ENCODE measurements around the gene CADM2. TPM values are rescaled to one million over a fixed set of nuclear protein-coding genes. Genes with fewer than 3 reads are reported as not detected.

Gene CADM2
- total RNA-seq, 2 donors from 2014 or later, result 24.1 to 29.8 TPM

DNA sequence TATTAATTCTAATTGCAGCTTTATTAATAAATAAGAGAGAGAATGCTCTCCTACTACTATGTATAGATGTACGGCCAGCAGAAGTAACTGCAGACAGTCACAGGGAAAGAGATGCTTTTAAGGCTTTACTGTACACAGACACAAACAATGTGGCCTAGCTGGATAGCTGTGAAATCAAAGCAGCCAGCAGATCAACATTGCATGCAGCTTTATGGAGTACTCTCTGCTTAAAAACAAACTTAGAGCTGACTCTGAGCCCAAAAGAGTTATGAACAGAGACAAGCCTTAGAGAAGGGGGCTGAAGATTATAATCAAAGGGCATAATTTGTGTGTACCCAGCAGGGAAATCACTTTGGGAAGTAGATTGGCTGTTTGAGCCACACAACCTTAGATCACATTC, 47.2 kb downstream of the CADM2 start:
- Histone ChIP-seq H3K4me1 (ENCODE audit: control insufficient read depth, insufficient read depth, low read length) (no peaks in the 10 kb centered on the region), H3K27me3 (ENCODE audit: control insufficient read depth, insufficient read depth, low read length, poor library complexity, severe bottlenecking) (no peaks in the 10 kb centered on the region), H3K36me3 (ENCODE audit: control insufficient read depth, insufficient read depth, low read length) (no peaks in the 10 kb centered on the region), H3K9me3 (ENCODE audit: control insufficient read depth, low read length) (no peaks in the 10 kb centered on the region), H3K9ac (ENCODE audit: extremely low read depth, low read length, poor library complexity, severe bottlenecking) (no peak overlapping the region), H3K4me3 (ENCODE audit: low read length) (no peak overlapping the region), H3K27ac (ENCODE audit: low read depth, low read length) (no peak overlapping the region)
- Mint-ChIP-seq H3K4me3 (no peak overlapping the region), H3K36me3 (ENCODE audit: low read depth) (no peaks in the 10 kb centered on the region), H3K27me3 (ENCODE audit: insufficient read depth) (no peaks in the 10 kb centered on the region), H3K9me3 (no peaks in the 10 kb centered on the region), H3K4me1 (peaks cover 4% of the 10 kb centered on the region), H3K27ac (no peak overlapping the region)
- DNase-seq, result no peak
- no peak for TF ChIP-seq CTCF (conservative IDR thresholded peaks at IDR 0.05)
- 93% methylated on average over 1 of the region's 1 CpG; no CpG with 5 or more reads in 1 of the 2 experiments for WGBS, 2 experiments (ENCODE audit: insufficient coverage in 1 of 2, insufficient read length in 1 of 2)

DNA sequence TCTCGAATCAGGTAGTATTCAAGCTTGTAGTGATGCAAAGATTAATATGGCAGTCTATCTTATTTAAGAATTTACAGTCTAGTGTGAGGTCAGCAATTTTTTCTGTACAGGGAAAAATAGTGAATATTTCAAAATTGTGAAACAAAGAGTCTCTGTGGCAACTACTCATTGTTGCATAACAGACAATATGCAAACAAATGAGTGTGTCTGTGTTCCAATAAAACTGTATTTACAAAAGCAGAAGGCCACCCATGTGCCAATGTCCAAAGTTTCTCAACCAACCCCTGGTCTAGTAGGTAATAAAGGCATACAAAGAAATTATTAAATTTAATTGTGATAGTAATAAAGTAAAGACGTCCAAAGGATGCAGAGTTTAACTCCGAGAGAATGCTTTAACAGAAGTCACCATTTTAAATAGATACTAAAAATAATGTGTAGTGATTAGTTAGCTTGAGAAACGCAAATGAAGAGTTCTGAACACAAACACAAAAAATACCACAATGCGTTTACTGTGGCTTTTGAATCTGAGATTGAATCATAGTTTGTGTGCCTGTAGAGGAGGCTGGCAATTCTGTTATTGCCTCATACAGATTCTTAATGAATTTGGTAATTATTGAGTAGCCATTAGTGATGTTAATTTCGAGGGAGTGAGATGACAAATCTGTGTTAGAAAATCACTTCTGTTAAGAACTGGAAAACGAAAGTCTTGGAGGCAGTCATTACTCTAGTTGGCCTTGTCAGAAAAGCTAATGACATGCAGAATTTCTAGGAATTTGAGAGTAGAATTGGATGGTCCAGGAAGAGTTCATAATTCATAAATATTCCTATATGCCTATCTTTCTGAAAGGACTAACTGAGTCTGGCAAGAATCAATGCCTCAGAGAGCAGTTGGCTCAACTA, 48.7 kb downstream of the CADM2 start:
- Histone ChIP-seq H3K27ac (ENCODE audit: low read depth, low read length) (no peak overlapping the region), H3K9me3 (ENCODE audit: control insufficient read depth, low read length) (no peaks in the 10 kb centered on the region), H3K27me3 (ENCODE audit: control insufficient read depth, insufficient read depth, low read length, poor library complexity, severe bottlenecking) (no peaks in the 10 kb centered on the region), H3K4me1 (ENCODE audit: control insufficient read depth, insufficient read depth, low read length) (no peaks in the 10 kb centered on the region), H3K36me3 (ENCODE audit: control insufficient read depth, insufficient read depth, low read length) (no peaks in the 10 kb centered on the region), H3K9ac (ENCODE audit: extremely low read depth, low read length, poor library complexity, severe bottlenecking) (no peak overlapping the region), H3K4me3 (ENCODE audit: low read length) (no peak overlapping the region)
- Mint-ChIP-seq H3K36me3 (ENCODE audit: low read depth) (no peaks in the 10 kb centered on the region), H3K4me3 (no peak overlapping the region), H3K4me1 (peaks cover 4% of the 10 kb centered on the region), H3K27ac (no peak overlapping the region), H3K27me3 (ENCODE audit: insufficient read depth) (no peaks in the 10 kb centered on the region), H3K9me3 (no peaks in the 10 kb centered on the region)
- WGBS, 2 experiments (ENCODE audit: insufficient coverage in 1 of 2, insufficient read length in 1 of 2), result 86 to 91% methylated on average over 2 to 7 of the region's 7 CpGs
- DNase-seq, result no peak
- TF ChIP-seq CTCF (conservative IDR thresholded peaks at IDR 0.05), result no peak

DNA sequence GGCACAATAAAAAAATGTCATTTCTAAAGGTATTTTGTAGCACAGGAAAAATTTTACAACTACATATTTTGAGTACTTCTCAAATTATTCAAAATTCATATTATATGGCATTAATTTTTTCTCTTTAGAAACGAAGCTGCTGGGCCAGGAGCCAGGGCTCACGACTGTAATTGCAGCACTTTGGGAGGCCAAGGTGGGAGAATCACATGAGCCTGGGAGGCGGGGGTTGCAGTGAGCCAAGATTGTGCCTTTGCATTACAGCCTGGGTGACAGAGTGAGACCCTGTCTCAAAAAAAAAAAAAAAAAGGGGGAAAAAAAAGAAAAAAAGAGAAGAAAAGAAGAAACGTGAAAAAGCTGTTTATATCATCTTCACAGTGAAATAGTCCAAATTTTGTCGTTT, 62.0 kb downstream of the CADM2 start:
- H3K4me1 Mint-ChIP-seq, result peaks cover 2% of the 10 kb centered on the region
- 83 to 85% methylated on average over 4 to 5 of the region's 5 CpGs for WGBS, 2 experiments (ENCODE audit: insufficient coverage in 1 of 2, insufficient read length in 1 of 2)

More for the DNA sequence above, 62.0 kb downstream of the CADM2 start:
- no peaks in the 10 kb centered on the region for H3K36me3 ChIP-seq (ENCODE audit: control insufficient read depth, insufficient read depth, low read length)
- H3K27me3 ChIP-seq (ENCODE audit: control insufficient read depth, insufficient read depth, low read length, poor library complexity, severe bottlenecking), result no peaks in the 10 kb centered on the region
- H3K4me3 ChIP-seq (ENCODE audit: low read length), result no peak overlapping the region
- Mint-ChIP-seq H3K4me3 (no peak overlapping the region), H3K9me3 (no peaks in the 10 kb centered on the region), H3K36me3 (ENCODE audit: low read depth) (no peaks in the 10 kb centered on the region), H3K27ac (no peak overlapping the region), H3K27me3 (ENCODE audit: insufficient read depth) (no peaks in the 10 kb centered on the region)
- no peak overlapping the region for H3K27ac ChIP-seq (ENCODE audit: low read depth, low read length)
- H3K9ac ChIP-seq (ENCODE audit: extremely low read depth, low read length, poor library complexity, severe bottlenecking), result no peak overlapping the region
- no peak for TF ChIP-seq CTCF (conservative IDR thresholded peaks at IDR 0.05)
- peak; percentile 61 for DNase-seq
- no peaks in the 10 kb centered on the region for H3K9me3 ChIP-seq (ENCODE audit: control insufficient read depth, low read length)
- H3K4me1 ChIP-seq (ENCODE audit: control insufficient read depth, insufficient read depth, low read length), result no peaks in the 10 kb centered on the region

All from endodermal cell (in vitro differentiated cells).